ENCODE results near the gene LRCH2. TPM values are rescaled to one million over a fixed set of nuclear protein-coding genes. Genes with fewer than 3 reads are reported as not detected.

LRCH2 gene
- polyA plus RNA-seq, 3 donors, result not detected

- WGBS (ENCODE audit: insufficient coverage), result no CpG with 5 or more reads among the region's 1 CpG
- Histone ChIP-seq H3K4me3 (replicated peaks in 1 of 3; ENCODE audit: low read depth in 2 of 3, low read length in 3 of 3) (no peak overlapping the region), H3K36me3 (replicated peaks in 1 of 2; ENCODE audit: control insufficient read depth in 1 of 2, insufficient read depth in 2 of 2, low read length in 2 of 2) (no peaks in the 10 kb centered on the region), H3K27ac (ENCODE audit: low read depth in 1 of 2, low read length in 2 of 2) (no peak overlapping the region), H3K9ac (ENCODE audit: insufficient read depth, low read length, poor library complexity, severe bottlenecking) (no peak overlapping the region), H3K9me3 (replicated peaks in 1 of 2; ENCODE audit: control insufficient read depth in 1 of 2, insufficient read depth in 1 of 2, low read length in 2 of 2) (peaks cover 7 to 9% of the 10 kb centered on the region in 2 donors), H4K20me1 (ENCODE audit: insufficient read depth, low read length) (no peaks in the 10 kb centered on the region), H3K79me2 (ENCODE audit: insufficient read depth, low read length) (no peaks in the 10 kb centered on the region), H2AFZ (ENCODE audit: insufficient read depth, low read depth, low read length, poor library complexity, severe bottlenecking) (no peak overlapping the region), H3K27me3 (ENCODE audit: control insufficient read depth in 2 of 2, insufficient read depth in 2 of 2, low read length in 2 of 2) (no peaks in the 10 kb centered on the region), H3K4me1 (ENCODE audit: control insufficient read depth in 1 of 2, insufficient read depth in 2 of 2, low read length in 2 of 2) (no peaks in the 10 kb centered on the region), H3K4me2 (replicated peaks; ENCODE audit: extremely low read depth, low read length, poor library complexity, severe bottlenecking) (no peak overlapping the region)
- Mint-ChIP-seq H3K27me3 (ENCODE audit: low read depth in 3 of 3) (peaks cover 0 to 5% (median 0%) of the 10 kb centered on the region in 3 donors), H3K4me1 (no peaks in the 10 kb centered on the region), H3K9me3 (peaks cover 2 to 15% (median 9%) of the 10 kb centered on the region in 7 donors), H3K36me3 (no peaks in the 10 kb centered on the region), H3K4me3 (no peak overlapping the region), H3K27ac (no peak overlapping the region)
- TF ChIP-seq CTCF (IDR thresholded peaks at IDR 0.05), result no peak
- DNase-seq, result no peak
- intact Hi-C loops (cut with micrococcal nuclease), result no loop called here
These were observed 29.9 kb downstream of the LRCH2 start for GRCh38 chrX:115204040-115204439.

- no peak overlapping the region for H3K27ac Mint-ChIP-seq
- H3K9me3 ChIP-seq (replicated peaks in 1 of 2; ENCODE audit: control insufficient read depth in 1 of 2, insufficient read depth in 1 of 2, low read length in 2 of 2), result peaks cover 38% of the 10 kb centered on the region in 2 donors
- no peak overlapping the region for H3K27ac ChIP-seq (ENCODE audit: low read depth in 1 of 2, low read length in 2 of 2)
- H3K27me3 Mint-ChIP-seq (ENCODE audit: low read depth in 3 of 3), result no peaks in the 10 kb centered on the region
- no peaks in the 10 kb centered on the region for H4K20me1 ChIP-seq (ENCODE audit: insufficient read depth, low read length)
- H3K4me1 ChIP-seq (ENCODE audit: control insufficient read depth in 1 of 2, insufficient read depth in 2 of 2, low read length in 2 of 2), result no peaks in the 10 kb centered on the region
- no peaks in the 10 kb centered on the region for H3K79me2 ChIP-seq (ENCODE audit: insufficient read depth, low read length)
- no peak overlapping the region for H3K4me3 Mint-ChIP-seq
- intact Hi-C loops (cut with micrococcal nuclease), result no loop called here
- 93% methylated on average over 22 of the region's 35 CpGs for WGBS (ENCODE audit: insufficient coverage)
- no peaks in the 10 kb centered on the region for H3K36me3 ChIP-seq (replicated peaks in 1 of 2; ENCODE audit: control insufficient read depth in 1 of 2, insufficient read depth in 2 of 2, low read length in 2 of 2)
- TF ChIP-seq CTCF (IDR thresholded peaks at IDR 0.05), result no peak
- H3K9me3 Mint-ChIP-seq, result peaks cover 5 to 34% (median 31%) of the 10 kb centered on the region in 7 donors
- H3K36me3 Mint-ChIP-seq, result no peaks in the 10 kb centered on the region
- DNase-seq, result no peak
- no peaks in the 10 kb centered on the region for H3K27me3 ChIP-seq (ENCODE audit: control insufficient read depth in 2 of 2, insufficient read depth in 2 of 2, low read length in 2 of 2)
- no peak overlapping the region for H3K4me3 ChIP-seq (replicated peaks in 1 of 3; ENCODE audit: low read depth in 2 of 3, low read length in 3 of 3)
- H2AFZ ChIP-seq (ENCODE audit: insufficient read depth, low read depth, low read length, poor library complexity, severe bottlenecking), result no peak overlapping the region
- no peak overlapping the region for H3K4me2 ChIP-seq (replicated peaks; ENCODE audit: extremely low read depth, low read length, poor library complexity, severe bottlenecking)
- no peak overlapping the region for H3K9ac ChIP-seq (ENCODE audit: insufficient read depth, low read length, poor library complexity, severe bottlenecking)
- no peaks in the 10 kb centered on the region for H3K4me1 Mint-ChIP-seq
These were observed 41.6 kb downstream of the LRCH2 start for GRCh38 chrX:115192244-115192700.
